Amniotic epithelial cell (primary cell): Measurements from ENCODE around the gene NPRL2.
"Not testable (repeated sequence)": the region's sequence is repeated elsewhere in the genome, so short reads cannot be mapped to it uniquely, and the experiment has no call there.

Source experiments
- DNase-seq: peaks from one replicate; pipeline ENCODE4 v3.0.0-alpha.2; 2010; ENCODE audit warnings: low read depth

The NPRL2 gene

DNA sequence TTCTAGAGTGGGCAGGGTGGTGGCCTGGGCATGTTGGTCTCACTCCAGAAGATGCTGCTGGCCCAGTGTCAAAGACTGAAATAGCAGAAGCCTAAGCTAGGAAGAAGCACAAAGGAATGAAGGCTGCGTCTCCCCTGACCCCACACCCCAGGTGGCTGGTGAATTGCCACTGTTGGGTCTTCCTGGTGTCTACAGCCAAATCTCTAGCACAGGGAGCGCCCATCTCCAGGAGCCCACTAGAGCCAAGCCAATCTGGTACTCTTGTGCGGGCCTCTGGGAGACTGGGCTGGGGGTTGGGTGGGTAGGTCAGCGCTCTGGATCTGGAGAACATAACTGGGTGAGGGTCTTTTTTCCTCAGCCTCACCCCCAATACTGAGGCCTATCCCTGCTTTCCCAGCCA is 23.4 kb downstream of the NPRL2 start:
- DNase-seq: no peak

DNA sequence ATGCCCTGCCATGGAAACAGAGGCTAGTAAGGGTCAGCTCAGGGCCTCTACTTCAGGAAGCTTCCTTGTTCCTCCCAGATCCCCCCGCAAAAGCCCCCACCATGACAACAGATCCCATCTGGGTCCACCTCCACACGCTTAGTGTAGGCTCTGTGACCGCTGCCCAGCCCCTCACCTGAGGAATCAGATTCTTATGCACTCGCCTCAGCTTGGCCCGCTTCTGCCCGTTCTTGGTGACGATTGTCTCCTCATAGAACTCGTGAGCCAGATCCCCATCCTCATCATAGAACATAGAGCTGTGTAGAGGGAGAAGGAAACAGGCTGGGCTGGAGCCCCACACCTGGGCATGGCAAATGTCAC is 24.4 kb downstream of the NPRL2 start:
- no peak for DNase-seq

DNA sequence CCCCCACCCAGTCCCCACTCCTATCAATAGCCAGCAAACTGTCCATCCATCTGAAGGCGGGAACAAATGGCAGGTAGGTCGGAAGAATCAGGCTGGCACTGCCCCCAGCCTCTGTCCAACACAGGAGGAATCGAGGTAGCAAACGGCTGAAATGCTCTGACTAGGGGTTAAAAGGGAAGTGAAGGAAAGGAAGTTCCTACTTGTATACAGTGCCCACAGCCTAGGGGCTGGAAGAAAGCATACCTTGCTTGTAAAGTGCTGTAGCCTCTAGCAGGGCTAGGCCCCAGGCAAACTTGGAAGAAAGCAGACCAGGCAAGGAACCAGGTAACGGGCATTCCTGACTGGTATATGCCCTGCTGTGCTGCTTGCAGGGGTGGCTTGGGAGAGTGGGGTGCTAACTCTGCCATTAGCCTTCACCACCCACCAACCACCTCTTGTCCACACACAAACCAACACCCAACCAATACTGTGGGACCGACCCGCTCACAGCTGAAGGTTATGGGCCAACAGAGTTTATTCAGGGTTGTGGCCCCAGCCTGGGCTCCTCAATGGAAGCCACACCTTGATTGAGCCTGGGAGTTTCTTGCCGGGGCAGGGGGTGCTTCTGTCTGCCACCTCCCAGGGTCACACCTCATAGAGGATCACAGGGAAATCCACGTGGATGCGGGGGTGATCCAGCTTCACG is 24.9 kb downstream of the NPRL2 start:
- DNase-seq: no peak

DNA sequence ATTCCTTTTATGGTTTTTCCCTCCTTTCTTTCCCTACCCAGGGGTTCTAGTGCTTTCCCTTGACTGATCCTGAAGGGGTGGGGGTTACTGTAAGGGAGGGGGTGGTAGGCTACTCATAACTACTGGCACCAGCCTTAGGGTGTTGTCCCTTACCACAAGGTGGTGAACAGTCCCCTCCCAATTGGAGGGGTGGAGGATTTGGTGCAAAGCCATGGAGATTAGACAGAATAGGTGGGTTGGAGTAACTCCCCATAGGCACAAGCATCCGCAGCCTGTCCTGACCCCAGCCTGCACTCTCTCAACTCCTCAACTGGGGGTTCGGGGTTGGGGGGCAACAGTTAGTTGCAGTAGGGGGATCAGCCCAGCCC is 25.5 kb downstream of the NPRL2 start:
- no peak for DNase-seq

DNA sequence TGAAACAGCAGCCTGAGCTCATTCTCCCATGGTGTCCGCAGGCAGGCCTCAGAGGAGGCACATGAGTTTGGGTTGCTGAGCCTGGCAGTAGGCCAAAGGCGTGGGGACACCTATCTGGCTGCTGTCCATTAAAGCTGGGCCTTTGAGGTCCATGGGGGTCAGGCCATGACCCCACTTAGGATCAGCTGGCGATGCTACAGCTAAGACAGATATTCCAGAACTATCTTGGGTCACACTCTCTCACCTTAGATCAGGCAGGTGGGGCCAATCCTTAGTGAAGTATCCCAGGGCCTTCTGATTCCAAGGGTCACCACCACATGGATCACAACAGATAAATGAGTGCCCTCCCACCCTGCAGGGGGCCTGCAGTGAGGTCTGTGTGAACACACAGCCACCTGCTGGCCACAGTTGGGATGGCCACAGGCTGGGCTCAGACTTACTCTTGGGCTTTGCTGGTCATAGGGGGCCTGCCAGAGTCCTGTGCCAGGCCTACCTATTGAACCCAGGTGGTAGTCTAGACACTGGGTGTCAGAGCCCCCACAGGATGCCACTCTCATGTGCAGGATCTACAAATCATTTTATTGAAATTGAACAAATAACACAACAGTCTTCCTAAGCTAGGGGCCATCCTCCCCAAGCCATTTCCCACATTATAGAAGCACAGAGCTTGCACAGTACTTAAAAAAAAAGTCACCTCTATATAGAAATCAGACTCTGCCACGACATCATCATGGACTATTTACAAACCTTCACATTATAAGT is 26.0 kb downstream of the NPRL2 start:
- DNase-seq: peak; percentile 52

DNA sequence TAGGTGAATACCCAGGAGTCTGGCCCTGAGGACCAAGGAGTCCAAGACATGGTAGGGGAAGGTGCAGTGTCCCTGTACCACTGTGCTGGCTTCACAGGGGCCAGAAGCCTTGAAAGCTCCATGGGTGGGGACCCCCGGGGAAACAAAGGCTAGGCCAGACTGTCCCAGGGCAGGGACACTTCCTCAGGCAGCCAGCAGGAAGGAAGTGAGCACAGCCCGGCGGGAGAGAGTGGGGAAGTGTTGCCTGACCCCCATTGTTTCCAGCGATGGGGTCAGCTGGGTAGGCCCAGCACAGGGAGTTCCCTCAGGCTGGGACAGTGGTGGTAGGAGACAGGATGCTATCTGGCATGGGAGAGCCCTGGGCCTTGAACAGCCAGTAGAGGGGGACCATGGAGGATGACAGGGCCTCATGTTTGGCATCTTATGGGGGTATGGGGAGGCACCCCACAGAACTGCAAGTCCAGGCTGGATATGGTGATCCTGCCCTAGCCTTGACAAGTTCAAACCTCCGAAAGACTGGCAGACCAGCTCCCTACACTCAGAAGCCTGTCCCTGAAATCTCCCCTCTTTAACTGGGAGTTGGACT is 26.9 kb downstream of the NPRL2 start:
- DNase-seq: no peak

DNA sequence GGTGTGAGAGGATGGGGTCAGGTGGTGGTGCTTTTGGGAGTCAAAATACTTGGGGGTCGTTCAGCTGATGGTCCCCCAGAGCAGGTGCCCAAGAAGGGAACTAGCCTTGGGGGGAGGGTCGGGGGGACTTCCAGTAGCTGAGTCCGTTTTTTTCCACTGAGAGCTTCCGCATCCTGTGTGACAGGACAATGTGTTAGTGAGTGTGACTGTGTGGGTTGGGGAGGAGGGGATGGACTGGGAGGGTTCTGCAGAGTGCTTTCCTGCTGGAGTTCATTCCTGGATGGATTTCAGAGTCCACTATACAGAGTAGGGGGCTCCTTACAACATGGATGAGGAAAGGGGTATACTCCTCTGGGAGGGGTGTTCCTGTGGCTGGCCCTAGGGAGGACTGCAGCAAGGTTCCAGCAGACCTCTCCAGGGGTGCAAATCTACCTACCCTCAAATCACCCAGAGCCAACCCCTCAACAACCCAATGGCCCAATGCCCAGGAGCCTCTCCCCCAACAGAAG is 27.4 kb downstream of the NPRL2 start:
- DNase-seq: no peak

DNA sequence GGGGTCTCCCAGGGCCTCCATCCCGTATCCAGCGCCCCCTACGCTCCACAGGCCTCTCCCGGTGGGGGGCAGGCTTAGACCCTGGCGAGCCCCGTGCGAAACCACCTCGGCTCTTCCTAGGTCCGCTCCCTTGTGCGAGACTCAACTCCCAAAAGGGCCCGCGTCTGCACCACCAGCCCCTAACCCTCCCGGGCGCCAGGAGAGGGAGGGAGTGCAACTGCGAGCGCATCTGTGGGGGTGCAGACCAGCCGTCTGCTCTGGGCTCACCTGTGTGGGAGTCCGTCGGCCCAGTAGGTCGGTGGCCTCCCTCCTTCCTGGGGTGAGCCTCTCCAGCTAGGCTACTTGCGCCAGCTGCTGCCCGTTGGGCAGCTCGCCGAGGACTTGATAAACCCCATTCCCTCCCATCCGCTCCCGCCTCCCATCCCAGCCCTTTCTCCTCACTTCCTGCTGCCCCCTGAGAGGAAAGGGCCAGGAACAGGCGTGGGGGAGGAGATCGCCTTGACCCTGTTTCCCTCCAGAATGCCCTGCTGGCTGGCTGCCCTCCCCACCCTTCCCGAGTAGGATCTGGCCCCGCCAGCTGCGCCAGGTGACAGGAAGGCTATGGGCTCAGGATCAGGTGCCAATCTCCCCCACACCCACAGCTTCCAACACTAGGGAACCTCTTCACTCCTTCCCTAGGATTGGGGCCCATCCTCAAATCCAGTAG is 28.0 kb downstream of the NPRL2 start, which contains the start of gene HYAL2:
TSS of gene HYAL2 (minus strand) at position 360 of the 706 bp plus-strand sequence. CDS start 2,256 bp downstream, outside the sequence.
- DNase-seq: no peak

DNA sequence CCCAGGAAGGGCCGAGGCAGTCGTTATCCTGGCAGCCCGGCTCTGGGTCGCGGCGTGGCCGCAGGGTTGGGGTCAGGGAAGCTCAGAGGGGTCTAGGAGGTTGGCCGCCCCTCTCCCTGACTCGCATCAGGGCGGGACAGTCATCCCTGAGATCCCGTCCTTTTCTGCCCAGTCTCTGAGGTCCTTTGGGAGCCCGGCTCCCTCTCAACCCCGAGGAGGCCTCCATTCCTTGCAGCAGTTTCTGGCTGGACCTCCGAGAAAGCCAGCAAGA is 28.5 kb downstream of the NPRL2 start:
- no peak for DNase-seq

DNA sequence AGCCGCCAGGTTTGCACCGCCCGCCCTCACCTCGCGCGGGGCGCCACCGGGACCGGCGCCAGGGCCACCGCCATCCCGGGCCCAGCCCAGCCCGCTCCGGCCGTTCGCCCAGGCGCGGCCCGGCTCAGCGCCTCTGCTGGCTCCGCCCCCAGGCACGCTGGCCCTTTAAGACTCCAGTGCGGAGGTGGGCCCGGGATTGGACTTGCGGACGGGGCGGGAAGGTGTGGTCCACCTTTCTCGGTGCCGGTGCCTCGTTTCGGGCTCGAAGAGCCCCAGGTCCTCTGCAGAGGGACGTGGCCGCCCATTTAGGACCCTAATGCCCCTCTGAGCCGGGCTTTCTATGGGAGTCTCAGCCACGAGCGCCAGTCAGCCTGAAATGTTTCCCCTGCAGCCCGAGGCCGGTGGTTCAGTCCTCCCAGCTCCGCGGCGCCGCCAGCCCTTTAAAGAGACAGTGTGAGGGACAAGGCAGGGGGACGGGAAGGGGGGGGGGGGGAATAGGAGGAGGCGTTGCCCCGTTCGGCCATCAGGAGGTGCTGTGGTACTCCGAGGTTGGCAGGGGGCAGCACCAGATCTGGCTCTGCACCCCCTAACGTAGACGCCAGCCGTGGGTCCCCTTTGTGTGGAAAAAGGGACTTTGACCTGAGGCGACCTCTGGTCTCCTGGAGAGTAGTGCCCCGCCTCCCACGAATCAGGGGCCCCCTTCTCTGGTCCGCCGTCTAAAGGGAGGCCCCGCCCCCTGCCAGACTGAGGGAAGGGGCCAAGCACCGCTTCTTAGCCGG is 29.1 kb downstream of the NPRL2 start:
- peak; percentile 84 for DNase-seq

DNA sequence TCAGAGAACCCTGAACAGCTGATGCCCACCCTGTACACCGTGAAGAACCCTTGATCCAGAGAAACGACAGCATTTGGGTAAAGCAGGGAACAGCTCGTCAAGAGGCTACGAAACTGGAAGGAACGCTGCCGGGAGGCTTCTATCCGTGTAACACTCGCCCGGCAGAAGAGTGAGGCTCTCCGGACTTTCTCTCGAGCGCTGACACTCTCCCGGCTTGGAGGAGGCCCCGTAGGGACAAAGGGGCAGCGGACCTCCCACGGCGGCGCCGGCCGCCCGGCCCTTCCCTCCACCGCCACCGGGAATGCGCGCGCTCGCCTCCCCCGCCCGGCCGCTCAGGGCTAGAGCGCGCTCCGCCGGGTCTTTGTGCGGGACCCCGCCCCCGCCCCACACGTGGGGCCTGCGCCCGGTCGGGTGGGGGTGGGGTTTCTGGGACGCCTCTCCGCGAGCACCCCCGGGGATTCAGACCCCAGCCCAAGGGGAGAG is 29.7 kb downstream of the NPRL2 start:
- DNase-seq: peak; percentile 61

DNA sequence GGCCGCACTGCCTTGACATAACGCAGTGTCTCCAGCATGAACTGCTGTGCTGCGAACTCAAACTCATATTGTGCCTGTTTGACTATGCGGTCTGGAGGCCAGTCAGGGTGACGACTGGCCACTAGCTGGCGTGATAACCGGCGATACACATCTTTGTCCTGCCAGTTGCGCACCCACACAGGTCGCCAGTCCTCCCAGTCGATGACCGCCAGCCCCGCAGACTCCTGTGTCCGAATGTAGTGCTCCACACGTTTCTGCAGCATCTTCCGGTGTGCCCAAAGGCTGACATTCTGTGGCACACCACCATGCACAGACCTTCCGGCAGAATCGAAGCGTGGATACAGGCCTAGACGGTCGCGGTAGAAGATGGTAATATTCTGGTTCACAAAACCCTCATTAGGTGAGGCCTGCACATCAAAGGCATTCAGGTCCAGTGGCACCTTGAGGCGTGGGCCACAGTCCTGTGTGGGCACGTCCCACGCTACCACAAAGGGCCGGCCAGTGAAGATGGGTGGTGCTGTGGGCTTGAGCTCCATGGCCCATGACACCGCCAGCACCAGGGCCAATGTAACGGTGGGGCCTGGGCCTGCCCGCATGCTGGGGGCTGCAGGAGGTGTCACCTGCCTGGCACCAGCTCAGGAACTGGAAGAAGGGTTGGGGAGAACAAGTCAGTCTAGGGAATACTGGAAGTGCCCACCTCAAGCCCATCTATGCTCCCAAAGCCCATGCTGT is 30.5 kb downstream of the NPRL2 start:
- no peak for DNase-seq

DNA sequence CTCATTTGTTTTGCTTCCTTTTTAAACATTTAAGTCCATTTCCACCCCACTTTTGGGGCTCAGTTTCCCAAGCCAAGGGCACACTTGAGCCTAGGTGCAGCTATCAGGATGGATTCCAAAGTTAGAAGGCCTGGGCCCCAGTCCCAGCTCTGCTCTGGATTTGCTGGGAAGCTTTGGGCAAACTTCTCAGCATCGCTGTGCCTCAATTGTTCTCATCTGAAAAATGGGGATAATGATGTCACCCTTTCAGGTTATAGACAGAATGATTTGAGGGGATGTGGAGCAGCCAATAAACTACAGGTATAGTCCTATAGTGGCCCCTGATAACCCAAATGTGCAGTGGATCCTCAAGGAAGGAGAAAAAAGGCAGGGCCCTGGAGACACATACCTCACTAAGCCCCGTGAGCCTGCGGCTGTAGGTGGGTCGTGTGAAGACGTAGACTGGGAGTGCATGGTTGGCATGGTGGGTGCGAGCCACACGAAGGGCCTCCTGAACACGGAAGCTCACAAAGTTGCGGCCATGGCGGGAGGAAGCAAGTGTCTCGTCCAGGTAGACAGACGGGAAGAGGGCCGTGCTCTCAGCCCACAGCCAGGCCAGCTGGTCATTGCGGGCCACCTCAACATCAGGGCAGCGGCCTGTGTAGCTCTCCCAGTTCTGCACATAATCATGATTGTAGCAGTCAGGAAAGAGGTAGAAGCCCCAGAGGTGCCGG is 31.2 kb downstream of the NPRL2 start:
- no peak for DNase-seq

DNA sequence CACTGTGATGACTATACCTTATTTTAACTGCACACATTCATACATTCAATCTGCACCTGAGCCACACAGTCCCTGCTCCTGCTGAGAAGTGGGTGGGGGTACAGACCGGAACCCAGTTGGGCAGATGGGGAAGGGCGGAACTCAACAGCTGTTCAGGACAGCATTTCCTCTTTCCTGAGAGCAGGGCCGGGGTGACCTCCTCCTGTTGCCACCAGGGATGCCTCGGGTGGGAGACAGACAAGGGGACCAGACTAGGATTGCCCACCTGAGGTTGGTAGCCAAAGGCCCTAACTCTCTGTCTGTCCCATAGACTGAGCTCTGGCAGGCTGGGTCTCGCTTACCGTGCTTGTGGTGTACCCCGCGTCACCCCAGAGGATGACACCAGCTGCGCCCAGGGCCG is 32.0 kb downstream of the NPRL2 start:
- DNase-seq: no peak

DNA sequence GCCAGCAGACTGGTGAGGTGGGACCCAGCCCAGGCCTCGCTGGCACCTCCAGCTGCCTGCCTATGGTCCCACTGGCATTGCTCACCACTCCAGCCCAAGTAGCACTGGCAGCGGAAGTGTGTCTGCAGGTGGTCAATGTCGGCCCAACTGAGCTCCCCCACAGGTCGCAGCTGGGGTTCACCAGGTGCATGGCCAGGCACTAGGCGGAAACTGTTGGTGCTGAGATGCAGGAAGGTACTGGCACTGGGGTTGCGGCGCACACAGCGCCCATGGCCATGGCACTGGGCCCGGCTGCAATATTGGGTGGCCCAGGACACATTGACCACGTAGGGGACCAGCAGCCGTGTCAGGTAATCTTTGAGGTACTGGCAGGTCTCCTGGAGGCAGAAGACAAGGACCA is 32.4 kb downstream of the NPRL2 start:
- DNase-seq: no peak

DNA sequence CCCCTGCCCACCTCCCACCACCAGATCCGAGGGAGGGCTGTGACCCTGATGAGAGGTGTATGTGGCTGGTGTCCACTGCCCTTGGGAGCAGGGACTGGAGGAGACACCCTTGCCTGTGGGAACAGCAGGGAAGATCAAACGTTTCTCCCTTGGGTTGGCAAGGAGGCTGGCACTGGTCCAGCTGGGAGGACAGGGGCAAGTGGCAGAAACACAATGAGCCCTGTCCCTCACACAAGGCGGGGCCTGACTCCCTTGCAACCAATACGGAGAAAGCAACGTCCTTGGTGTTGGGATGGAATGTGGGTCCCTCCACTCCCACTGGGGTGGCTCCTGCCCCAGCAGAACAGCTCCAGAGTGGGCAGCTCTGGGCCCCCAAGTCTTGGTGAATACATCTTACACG is 33.3 kb downstream of the NPRL2 start:
- no peak for DNase-seq

DNA sequence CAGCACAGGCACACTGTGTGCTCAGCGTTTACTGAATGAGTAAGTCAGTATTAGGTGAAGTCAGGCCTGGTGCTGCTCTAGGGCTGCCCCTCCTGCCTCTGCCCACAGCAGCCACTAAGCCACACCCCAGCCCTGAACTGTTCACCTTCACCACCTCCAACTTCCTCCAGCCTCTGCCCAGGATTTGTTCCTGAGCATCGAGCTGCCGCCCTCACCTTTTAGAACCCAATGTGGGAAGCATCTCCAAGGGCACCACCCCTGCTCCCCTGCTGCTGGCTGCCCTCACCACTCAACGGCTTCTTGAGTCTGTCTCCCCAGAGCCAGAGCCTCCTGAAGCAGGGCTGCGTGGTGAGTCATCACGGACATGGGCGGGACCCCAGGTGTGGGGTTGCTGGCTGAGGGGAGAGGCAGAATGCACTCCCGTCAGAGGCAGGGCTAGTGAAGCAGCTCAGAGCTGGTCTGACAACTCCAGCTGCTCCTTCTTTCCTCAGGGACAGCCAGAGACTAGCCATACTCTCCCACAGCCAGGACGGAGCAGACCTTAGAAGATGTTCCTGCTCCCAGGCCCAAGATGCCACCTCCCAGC is 33.8 kb downstream of the NPRL2 start:
- peak; percentile 67 for DNase-seq

DNA sequence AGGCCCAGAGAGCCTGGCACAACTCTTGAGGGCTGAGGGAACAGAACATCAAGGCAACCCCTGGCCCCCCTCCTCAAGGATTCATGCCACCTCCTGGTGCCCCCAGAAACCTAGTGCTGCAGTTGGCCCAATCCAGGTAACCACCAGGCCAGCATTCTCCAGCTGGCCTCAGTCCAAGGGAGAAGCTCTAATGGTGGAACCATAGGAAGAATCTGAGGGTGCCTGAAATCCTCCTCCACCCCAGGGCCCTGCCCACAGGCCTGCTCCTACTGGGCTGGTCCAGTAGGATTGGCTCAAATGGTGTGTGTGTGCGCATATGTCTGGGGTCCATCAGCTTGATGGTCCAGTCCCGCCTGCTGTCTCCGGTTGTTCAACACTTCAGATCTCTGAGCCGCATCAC is 35.8 kb downstream of the NPRL2 start:
- DNase-seq: no peak

DNA sequence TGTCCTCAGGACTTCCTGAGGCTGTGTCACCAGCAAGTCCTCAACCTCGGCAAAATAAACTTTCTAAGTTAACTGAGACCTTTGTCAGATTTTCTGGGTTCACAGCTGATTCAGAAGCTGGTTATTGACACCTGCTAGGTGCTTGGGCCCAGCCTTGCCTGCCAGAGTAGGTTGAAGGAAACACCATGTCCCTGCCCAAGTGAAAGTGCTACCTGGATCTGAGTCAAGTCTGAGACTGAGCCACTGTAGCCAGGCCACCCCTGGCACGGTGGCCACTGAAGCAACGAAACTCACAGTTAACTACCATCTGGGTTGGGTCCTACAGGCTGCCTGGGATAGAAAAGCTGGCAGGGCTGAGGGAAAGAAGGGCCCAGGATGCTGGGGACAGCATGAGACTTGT is 36.2 kb downstream of the NPRL2 start:
- DNase-seq: no peak

DNA sequence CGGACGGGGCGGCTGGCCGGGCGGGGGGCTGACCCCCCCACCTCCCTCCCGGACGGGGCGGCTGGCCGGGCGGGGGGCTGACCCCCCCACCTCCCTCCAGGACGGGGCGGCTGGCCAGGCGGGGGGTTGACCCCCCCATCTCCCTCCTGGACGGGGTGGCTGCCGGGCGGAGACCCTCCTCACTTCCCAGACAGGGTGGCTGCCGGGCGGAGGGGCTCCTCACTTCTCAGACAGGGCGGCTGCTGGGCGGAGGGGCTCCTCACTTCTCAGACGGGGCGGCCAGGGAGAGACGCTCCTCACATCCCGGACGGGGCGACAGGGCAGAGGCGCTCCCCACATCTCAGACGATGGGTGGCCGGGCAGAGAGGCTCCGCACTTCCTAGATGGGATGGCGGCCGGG is 38.5 kb downstream of the NPRL2 start:
- not testable (repeated sequence) for DNase-seq
